ENCODE results near the gene SACM1L.
"Not testable (repeated sequence)": the region's sequence is repeated elsewhere in the genome, so short reads cannot be mapped to it uniquely, and the experiment has no call there.

The SACM1L gene

DNA sequence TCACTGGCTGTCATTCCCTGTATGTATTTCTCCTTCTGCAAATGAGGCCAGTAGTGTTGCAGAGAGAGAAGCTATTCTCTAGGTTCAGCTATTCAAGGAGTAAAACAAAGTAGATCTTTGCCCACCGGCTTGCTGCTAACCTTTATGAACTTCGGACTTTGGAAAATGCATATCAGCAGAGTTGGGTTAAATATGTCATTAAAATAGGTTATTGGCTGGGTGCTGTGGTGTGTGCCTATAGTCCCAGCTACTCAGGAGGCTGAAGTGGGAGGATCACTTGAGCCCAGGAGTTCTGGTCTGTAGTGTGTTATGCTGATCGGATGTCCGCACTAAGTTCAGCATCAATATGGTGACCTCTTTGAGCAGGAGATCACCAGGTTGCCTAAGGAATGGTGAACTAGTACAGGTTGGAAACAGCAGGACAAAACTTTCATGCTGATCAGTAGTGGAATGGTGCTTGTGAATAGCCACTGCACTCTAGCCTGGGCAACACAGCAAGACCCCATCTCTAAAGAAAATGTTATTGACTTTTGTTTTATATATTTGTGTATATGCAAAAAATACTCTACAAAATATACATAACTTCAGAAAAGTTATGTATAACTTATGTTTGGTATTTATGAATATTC is 53.4 kb downstream of the SACM1L start:
- no peak for DNase-seq (ENCODE audit: low read depth in 2 of 2)

DNA sequence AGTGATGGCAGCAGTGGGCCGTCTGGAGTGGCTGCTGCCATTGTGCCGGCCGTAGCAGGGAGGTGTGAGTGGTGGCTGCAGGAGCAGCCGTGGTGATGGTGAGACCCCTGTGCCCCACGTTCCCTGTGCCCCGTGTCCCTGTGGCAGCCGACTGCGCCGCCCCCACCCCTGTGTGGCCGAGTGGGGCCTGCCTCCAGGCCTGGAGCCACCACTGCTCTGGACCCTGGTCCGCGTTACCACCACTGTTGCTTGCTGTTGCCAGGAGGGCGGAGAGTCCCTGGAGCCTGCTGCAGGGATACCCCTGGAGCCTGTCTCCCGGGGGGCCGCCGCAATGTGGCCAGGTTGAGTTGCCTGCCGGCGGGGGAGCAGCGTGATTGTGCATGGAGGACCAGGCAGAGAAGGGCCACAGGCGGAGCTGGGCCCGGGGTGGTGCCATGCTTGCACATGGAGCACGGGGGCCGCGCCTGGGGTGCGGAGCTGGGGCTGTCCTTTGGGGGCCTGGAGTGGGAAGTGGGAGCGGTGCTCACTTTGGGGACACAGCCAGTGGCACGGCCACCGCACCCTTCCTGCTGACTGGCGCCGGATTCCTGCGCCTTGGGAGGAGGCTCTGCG is 57.1 kb downstream of the SACM1L start:
- DNase-seq (ENCODE audit: low read depth in 2 of 2), result no peak

DNA sequence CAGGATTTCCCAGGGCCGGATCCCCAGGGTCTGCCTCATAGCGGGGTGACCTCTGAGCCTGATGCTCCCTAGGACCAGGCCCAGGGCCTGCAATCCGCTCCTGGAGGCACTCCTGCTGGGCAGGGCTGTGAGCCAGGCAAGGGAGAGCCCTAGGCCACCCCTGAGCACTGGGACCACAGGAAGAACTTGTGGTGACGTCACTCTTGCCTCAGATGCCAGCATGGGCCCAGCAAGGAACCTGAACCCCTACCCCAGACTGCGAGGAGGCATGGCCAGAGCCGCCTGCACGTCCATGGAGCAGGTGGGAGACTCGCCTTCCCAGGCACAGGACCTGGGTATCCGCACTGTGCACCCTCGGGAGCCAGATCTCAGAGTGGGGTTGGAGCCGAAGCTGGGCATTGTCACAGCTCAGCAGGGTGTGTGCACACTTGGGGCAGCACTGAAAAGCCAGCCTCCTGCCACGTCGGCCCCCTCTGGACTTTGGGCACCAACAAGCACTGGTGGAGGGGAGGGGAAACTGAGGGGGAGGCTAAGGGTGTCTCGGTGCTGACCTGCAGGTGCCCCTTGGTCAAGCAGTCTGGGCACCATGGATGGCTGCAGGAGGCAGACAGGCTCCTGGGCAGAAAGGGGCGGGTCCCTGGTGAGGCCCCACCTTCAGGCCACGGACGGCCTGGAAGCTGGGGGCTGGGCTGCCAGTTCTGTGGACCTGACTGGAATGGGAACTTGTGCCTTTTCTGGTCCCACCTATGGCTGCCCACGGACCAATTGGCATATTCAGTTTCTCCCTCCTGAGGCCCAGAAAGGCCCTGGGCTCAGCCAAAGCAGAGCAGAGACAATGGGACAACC is 57.8 kb downstream of the SACM1L start:
- no peak for DNase-seq (ENCODE audit: low read depth in 2 of 2)

DNA sequence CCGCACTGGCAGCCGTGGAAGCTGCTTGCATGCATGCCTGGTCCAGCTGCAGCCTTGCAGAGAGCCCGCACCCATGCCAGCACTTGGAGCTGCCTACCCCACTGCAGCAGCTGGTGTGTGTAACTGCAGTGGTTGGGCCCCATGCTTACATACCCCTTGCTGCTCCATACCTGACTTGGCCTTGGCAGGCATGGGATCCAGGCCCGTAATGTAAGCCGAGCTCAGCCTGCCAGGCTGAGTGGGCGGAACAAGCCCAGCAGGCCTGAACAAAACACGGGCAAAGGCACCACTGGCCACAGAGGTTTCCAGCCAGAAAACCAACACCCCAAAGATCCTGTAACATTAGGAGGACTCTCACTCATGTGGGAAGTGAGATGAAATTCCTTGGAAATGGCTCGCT is 58.9 kb downstream of the SACM1L start:
- DNase-seq (ENCODE audit: low read depth in 2 of 2), result no peak

DNA sequence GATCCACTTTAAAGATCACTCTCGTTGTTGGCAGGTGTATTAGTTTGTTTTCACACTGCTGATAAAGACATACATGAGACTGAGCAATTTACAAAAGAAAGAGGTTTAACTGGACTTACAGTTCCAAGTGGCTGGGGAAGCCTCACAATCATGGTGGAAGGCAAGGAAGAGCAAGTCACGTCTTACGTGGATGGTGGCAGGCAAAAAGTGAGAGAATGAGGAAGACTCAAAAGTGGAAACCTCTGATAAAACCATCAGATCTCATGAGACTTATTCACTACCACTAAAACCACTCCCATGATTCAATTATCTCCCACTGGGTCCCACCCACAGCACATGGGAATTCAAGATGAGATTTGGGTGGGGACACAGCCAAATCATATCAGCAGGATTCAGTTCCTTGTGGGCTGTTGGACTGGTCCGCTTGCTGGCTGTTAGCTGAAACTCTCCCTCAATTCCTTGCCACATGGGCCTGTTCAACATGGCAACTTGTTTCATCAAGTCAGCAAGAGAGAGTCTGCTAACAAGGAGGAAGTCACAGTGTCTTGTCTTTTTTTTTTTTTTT is 59.9 kb downstream of the SACM1L start:
- DNase-seq (ENCODE audit: low read depth in 2 of 2), result not testable (repeated sequence)

DNA sequence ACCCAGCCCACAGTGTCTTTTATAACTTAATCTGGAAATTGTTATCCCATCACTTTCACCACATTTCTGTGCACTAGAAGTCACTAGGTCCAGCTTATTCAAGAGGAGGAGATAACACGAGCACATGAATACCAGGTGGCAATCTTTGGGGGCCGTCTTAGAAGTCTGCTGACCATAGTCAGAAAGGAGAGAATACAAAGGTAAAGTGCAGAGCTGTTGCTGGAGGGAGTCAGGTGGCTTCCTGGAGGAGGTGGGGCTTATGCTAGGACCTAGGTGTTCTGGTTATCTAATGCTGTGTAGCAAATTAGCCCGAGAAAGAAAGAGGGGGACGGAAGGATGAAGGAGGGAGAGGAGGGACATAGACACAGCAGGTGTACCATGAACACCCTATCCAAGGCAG is 60.7 kb downstream of the SACM1L start:
- no peak for DNase-seq (ENCODE audit: low read depth in 2 of 2)

DNA sequence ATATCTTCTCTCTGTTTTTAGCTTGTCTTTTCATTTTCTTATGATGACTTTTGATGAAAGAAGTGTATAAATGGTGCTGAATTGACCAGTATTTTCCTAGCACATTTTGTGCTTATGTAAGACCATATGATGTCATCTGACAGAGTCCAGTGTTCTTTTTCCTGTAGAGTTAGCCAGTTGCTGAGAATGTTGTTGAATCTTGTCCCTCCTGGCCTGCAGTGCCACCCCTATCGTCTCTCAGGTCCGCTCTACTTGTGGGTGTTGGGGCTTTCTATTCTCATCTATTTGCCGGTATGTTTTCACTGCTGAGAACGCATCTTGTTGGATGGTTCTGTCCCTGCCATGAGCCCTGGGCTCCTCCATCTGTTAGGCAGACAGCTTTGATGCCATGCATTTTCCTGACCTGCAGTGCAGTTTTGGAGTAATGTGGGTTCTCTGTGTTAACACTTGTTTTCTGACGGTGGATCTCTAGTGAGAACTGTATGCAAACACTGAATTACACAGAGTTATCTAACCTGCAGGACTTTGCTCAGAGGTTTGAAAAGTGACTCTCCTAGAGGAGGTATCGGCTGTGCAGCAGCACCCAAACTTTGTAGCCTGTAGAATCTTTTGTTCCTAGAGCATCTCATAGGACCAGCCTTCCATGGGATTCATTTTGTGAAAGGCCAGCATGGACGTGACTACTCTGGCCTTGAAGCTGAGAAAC is 62.5 kb downstream of the SACM1L start:
- no peak for DNase-seq (ENCODE audit: low read depth in 2 of 2)

DNA sequence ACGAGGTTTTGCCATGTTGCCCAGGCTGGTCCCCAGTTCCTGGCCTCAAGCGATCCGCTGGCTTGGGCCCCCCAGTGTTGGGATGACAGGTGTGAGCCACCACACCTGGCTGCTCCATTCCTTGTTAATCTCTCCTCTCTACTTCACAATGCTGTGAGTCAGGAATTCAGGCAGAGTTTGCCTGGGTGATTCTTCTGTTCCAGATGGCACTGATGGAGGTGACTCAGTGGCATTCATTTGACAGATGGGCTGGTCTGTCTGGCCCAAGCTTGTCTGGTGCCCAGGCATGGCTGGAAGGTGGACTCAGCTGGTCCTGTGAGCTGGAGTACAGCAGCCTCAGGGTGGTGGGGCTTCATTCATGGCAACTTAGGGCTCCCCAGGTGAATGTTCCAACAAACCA is 63.9 kb downstream of the SACM1L start:
- no peak for DNase-seq (ENCODE audit: low read depth in 2 of 2)

DNA sequence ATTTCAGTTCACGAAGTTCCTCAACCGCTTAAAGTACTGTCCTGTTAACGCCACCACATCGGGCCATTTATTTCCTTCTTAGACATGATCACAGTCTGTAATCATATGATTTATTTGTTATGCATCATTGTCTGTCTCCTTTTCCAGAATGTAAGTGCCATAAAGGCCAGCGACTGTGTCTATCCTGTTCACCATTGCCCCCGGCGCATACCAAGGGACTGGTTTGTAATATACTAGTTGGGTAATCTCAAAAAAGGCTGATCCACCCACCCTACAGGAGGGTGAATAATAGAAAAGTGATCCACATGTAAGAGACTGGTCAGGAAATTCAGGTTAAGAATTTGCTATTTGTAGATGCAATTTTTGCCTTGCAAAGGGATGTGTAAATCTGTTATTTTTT is 65.3 kb downstream of the SACM1L start:
- DNase-seq (ENCODE audit: low read depth in 2 of 2), result no peak

DNA sequence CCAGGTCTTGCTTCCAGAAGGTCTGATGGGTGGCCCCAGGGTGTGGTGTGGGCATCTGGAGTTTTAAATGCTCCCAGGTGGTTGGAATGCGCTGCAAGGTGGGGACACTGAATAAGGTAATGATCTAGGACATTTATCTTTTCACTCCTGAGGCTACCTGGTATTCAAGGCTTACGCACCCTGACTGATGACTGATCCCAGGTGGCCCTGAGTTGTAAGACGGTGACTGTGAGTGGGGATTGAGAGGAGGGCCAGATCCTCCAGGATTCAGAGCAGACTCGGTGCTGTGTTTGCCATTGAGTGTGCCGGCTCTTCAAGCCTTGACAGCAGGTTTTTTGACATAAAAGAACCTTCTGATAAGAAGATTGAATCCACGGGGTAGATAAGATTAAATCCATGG is 66.9 kb downstream of the SACM1L start:
- no peak for DNase-seq (ENCODE audit: low read depth in 2 of 2)

DNA sequence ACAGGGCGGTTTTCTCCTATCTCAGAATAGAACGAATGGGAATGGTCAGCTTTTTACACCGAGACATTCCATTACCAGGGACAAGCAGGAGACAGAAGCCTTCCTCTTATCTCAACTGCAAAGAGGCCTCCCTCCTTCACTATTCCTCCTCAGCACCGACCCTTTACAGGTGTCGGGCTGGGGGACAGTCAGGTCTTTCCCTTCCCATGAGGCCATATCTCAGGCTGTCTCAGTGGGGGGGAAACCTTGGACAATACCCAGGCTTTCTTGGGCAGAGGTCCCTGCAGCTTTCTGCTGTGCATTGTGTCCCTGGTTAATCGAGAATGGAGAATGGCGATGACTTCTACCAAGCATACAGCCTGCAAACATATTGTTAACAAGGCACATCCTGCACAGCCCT is 67.9 kb downstream of the SACM1L start:
- not testable (repeated sequence) for DNase-seq (ENCODE audit: low read depth in 2 of 2)

DNA sequence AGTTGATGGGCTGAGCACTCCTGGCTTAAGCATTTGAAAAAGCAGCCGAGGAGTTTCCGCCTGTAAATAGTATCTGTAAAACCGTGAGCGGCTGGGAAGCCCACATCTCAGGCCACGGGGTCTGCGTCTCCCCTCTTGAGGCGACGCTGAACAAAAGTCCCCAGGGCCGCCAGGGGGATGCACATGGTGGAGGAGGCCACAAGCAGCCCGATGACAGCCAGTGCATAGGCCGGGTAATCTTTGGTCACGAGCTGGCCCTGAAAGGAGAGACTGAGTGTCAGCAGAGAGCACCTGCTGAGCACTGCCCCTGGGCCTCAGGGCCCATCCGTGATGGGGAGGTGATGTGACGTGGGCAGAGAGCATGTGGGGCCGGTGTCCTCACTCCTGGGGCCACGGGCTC is 69.7 kb downstream of the SACM1L start:
- DNase-seq (ENCODE audit: low read depth in 2 of 2), result no peak

DNA sequence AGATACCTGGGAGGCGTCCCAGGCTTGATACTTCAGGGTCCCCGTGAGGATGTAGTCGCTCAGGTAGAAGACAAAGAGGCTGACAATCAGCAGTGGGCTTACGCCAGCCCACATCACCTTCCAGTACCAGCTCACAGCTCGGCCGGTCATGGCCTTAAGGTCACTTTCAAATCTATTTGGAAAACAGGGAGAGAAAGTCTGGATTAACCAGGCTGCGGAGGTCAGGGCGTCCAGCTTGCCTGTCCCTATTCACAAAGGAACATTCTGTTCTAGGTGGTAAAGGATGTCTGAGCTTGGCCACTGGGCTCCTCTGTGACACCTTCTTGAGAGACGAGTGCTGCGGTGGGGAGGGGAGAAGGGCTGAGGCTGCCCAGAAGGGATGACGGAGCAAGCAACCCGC is 70.7 kb downstream of the SACM1L start:
- no peak for DNase-seq (ENCODE audit: low read depth in 2 of 2)

DNA sequence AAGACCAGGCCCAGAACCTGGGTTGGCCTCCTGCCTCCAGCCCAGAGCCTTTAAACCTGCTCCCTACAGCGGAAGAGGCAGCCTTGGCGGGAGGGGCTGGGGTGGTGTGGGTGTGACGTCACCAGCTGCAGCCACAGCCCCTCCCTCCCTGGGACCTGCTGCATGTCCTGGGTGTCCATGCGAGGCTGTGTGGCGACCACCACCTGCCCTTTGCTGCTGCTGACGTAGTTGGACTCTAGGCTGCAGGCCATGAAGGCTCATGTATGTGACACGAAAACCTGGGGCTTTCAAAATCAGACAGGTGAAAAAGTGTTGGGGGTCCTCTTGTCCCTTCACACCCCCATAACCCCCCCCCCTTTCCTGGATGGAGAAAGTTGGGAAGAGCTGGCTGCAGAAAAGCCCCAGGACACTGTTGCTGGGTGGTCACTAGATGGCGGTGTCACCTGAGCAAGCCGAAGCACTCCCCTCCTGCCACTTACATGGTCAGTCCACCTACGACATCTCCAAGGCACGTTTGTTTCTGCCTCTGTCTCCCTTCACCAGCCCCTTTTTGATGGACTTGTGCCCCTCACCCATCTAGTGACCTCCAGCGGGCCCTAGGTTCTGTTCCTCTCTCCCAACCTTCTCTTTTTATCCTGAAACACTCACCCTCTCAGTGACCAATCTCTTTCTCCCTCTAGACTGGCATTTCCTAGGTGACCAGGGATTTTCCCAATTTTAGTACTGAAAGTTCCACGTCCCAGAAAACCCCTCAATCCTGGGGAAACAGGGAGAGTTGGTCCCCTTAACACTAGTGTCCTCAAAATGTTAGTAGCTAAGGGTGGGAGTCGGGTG is 71.9 kb downstream of the SACM1L start:
- peak in 1 of 2 donors; percentile 11 for DNase-seq (ENCODE audit: low read depth in 2 of 2)

DNA sequence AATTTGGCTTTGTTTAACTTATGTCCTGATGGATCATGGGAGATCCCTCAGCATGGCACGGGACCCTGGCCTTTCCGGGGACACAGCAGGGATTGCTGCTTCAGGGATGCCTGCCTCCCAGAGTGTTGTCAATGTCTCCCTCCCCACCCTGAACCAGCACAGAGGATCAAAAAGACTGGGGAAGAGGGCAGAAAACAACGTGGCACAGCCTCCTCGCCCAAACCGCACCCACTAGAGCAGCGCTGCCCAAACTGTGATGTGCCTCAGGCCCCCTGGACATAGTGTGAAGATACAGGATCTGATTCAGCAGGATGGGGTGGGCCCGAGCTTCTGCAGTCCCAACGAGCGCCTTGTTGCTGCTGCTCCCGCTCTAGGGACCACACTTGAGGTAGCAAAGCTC is 72.6 kb downstream of the SACM1L start:
- DNase-seq (ENCODE audit: low read depth in 2 of 2), result no peak

DNA sequence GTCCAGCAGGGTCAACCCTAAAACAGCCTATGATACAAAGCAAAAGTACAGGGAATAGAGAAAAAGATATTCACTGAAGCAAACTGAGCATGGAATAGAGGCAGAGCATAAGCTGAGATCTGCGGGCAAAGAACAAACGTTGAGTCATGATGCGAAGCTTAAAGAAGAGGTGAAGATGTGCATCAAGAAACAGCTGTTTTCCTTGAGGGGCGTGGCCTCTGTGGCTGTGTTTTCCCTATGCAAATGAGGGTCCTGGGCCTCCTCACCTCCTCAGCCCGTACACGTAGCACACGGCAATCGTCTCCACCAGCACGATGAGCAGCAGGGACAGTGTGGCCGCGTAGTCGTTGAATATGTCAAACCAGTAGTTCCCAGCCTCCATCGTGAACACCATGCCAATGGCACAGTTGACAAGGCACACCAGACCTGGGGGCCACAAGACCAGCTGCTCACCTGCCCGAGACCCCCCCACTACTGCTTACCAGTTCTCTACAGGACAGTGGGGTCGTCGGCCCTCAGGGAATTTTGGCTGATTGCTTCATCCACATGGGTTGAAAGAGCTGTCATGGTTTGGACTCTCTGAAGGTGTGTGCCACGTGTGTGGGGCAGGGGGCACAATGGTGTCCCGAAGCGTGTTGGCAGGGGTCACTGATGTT is 73.6 kb downstream of the SACM1L start:
- no peak for DNase-seq (ENCODE audit: low read depth in 2 of 2)

DNA sequence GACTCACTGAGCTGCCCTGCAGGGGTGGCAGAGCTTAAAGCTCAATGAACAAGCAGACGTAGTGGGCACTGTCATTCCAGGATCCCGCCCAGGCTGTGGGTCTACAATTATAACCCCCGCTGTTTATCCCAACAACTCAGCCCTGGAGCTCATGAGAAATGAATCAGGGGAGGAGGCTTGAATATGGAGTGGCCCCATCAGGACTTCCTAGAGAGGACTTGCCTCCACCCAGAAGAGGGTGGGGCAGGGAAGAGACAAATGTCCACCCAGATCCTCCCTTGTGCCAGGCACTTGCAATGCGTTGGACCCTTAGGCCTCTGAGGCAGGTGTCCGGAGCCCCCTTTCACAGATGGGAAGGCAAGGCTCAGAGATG is 74.1 kb downstream of the SACM1L start:
- DNase-seq (ENCODE audit: low read depth in 2 of 2), result no peak

DNA sequence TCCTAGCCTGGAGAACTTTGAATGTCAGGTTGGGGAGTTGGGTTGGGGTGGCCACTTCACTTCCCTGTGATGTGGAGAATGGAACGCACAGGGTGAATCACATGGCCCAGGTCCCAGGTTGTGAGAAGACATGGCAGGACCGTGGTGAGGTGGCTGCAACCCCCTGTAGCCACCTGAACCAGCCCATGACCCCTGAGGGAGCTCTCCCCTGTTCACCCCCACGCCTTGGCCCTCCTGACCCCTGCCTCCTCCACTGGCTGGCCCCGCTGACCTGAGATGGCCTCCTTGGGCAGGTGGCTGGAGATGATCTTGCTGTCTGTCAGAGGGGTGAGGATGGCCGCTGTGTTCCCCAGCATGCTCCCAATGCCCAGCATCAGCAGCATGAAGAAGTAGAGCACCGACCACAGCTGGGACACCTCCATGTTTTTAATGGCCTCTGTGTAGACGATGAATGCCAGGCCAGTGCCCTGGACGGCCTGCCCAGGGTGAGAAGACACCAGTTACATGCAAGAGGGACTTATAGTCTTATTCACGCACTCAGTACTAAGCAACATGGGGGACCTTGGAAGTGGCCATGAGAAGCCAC is 76.2 kb downstream of the SACM1L start:
- no peak for DNase-seq (ENCODE audit: low read depth in 2 of 2)

DNA sequence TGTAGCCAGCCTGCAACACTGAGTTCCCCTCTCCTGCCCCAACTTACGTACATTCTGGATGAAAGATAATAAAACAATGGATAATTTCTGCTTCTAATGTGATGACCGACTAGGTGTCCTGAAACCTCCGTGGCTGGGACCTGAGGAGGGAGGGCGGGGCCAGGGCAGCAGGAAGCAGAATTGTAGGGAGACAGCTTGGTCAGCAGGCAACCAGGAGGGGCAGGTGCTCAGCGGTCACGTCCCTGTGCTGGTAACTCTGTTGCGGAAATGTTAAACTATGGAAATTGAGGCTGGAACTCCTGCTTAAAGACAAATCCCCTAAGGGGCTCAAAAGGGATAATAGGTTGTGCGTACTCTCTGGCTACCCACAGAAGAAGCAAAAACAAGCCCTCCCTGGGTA is 76.8 kb downstream of the SACM1L start:
- no peak for DNase-seq (ENCODE audit: low read depth in 2 of 2)

DNA sequence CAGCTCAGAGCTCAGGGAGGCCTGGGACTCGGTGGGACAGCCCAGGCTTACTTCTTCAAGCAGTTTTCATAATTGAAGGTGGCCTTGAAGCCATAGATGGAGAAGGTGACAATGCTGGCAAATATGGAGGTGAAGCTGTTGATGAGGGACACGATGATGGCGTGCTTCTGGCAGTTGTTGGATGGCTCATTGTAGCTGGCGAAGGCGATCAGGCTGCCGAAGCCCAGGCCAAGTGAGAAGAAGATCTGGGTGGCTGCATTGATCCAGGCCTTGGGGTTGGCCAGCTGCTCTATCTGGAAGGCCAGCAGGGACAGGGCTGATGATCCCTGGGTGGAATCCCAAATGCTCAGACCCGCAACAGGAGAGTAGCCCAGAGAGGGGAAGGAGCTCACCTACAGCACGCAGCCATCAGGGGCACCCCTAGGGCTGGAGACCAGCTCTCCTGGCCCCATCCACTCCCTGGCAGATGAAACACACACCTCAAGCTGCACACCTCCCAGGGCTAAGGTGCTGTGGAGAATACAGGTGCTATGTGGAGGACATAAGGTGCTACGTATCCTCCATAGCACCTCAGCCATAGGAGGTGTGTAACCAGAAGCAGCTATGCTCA is 82.1 kb downstream of the SACM1L start:
- no peak for DNase-seq (ENCODE audit: low read depth in 2 of 2)
